Colonic mucosa (tissue), 4 donors: ENCODE measurements around the gene GRAMD1C. TPM values are rescaled to one million over a fixed set of nuclear protein-coding genes. Genes with fewer than 3 reads are reported as not detected.
"Not testable (repeated sequence)": the region's sequence is repeated elsewhere in the genome, so short reads cannot be mapped to it uniquely, and the experiment has no call there.

Source experiments
- DNase-seq: peaks from one replicate; pipeline ENCODE4 v3.0.0-alpha.2; 2020
- H3K27ac ChIP-seq: fragments of 200-600 bp; one replicate; pipeline ENCODE4 v1.8.0; 2021
- H3K27me3 ChIP-seq: fragments of 200-600 bp; one replicate; pipeline ENCODE4 v1.8.0; 2021
- H3K36me3 ChIP-seq: fragments of 200-600 bp; one replicate; pipeline ENCODE4 v1.8.0; 2021
- H3K4me1 ChIP-seq: fragments of 200-600 bp; one replicate; pipeline ENCODE4 v1.8.0; 2021; ENCODE audit warnings: mild to moderate bottlenecking
- H3K4me3 ChIP-seq: fragments of 200-600 bp; one replicate; pipeline ENCODE4 v1.8.0; 2021
- H3K9ac ChIP-seq, 2 donors: one replicate each; pipeline ENCODE4 v1.7.0; 2013; ENCODE audit warnings: control low read depth in 2 of 2, low read depth in 2 of 2, low read length in 2 of 2
- H3K9me3 ChIP-seq: fragments of 200-600 bp; one replicate; pipeline ENCODE4 v1.8.0; 2021
- CTCF ChIP-seq: fragments of 200-600 bp; IDR thresholded peaks from one replicate; pipeline ENCODE4 v1.8.0; 2022; ENCODE audit warnings: antibody characterized with exemption, mild to moderate bottlenecking
- intact Hi-C: fragments of 100-400 bp; cut with DNase I; formaldehyde crosslinking; loops from one replicate; pipeline ENCODE4 v1.14.1; 2022
- total RNA-seq, 2 donors: library from RNA; stranded (reverse); fragmentation: NEBNext Ultra II Directional in 1 of 2; extraction: Animal tissue kit (Norgen Biotek cat#: 25700) in 1 of 2; gene quantifications; one replicate each; pipeline ENCODE4 v1.2.1, GENCODE V29; 2021
- donor health status: healthy.
- donor health status: DM: no; HTN: no; CAD: no.
- donor health status: DM: no; HTN: no; CAD: no.

Gene GRAMD1C
- total RNA-seq, 2 donors from 2014 or later, result 4.1 to 10.2 TPM

GRCh38 chr3:113844622-113845222, 6.1 kb downstream of the GRAMD1C start:
- no peak for DNase-seq
- Histone ChIP-seq H3K27me3 (no peaks in the 10 kb centered on the region), H3K4me3 (no peak overlapping the region), H3K9ac (no peak overlapping the region), H3K36me3 (no peaks in the 10 kb centered on the region), H3K27ac (no peak overlapping the region), H3K4me1 (no peaks in the 10 kb centered on the region), H3K9me3 (no peaks in the 10 kb centered on the region)
- intact Hi-C loops, result no loop called here
- TF ChIP-seq CTCF, result peak; percentile 34

DNA sequence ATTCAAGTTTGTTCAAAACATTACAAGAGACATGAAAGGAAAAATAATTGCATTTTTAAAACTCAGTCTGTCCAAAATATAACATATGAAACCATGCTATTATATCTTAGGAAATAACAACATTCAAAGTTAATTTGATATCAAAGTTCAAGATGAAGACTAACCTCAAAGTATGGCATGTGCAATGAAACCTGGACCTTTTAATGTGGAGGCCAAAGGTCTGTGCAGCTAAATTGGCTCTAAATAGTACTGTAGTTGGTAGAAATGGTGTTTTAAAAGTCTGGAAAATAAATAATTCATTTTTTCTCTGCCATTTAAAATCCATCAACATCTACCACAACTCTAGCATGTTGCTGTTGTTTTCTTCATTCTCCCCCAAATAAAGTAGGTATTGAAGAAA, 8.7 kb downstream of the GRAMD1C start:
- TF ChIP-seq CTCF, result no peak
- Histone ChIP-seq H3K36me3 (no peaks in the 10 kb centered on the region), H3K9me3 (no peaks in the 10 kb centered on the region), H3K9ac (no peak overlapping the region), H3K4me3 (no peak overlapping the region), H3K27me3 (no peaks in the 10 kb centered on the region), H3K27ac (peak overlapping the region; percentile 63), H3K4me1 (no peaks in the 10 kb centered on the region)
- peak; percentile 25 for DNase-seq
- intact Hi-C loops, result no loop called here

DNA sequence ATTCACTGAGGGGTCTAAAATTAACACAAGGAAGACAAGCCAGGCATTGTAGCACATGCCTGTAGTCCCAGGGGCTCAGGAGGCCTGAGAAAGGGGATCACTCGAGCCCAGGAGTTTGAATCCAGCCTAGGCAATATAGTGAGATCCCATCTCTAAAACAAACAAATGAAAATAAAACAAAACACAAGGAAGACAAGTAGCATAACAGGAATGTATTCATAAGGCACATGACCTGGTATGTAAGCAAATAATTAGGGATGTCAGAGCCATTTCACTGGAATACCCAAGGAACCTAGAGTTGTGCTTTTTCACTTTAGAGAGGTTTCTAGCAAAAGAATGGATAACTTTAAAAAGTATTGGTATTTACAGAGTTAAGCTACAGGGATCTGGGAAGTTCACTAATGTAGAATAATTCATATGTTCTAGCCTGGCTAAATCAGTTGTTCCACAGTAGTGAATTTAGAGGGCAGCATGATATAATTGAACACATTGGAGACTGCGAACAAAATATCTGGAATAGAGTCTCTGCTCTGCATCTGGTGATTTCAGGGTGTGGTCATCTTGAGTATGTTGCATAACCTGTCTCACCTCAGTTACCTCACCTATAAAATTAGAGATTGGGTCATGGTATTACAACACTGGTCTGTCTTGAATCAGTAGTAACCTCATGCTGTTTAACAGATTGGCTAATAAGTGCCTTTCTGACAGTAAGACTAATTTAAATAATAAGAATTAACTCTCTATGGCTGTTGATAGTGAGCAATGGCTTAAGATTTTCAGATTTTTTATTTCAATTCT, 9.3 kb downstream of the GRAMD1C start:
- intact Hi-C loops, result no loop called here
- TF ChIP-seq CTCF, result no peak
- Histone ChIP-seq H3K9ac (no peak overlapping the region), H3K27ac (peak overlapping the region; percentile 63), H3K4me3 (no peak overlapping the region), H3K4me1 (no peaks in the 10 kb centered on the region), H3K27me3 (no peaks in the 10 kb centered on the region), H3K9me3 (no peaks in the 10 kb centered on the region), H3K36me3 (no peaks in the 10 kb centered on the region)
- DNase-seq, result no peak

DNA sequence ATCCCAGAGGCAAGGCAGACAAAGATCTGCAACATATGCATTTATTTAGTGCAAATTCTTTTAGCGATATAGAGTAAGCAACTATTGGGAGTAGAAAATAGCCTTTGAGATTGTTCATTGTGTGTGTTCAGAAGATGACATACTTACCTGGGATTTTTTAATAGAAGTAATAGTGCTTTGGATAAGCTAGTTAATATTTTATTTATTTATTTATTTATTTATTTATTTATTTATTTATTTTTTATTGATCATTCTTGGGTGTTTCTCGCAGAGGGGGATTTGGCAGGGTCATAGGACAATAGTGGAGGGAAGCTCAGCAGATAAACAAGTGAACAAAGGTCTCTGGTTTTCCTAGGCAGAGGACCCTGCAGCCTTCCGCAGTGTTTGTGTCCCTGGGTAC, 10.5 kb downstream of the GRAMD1C start:
- DNase-seq, intact Hi-C loops, H3K9ac ChIP-seq, H3K4me1 ChIP-seq, H3K4me3 ChIP-seq, H3K27me3 ChIP-seq, H3K27ac ChIP-seq, H3K9me3 ChIP-seq, H3K36me3 ChIP-seq: not testable (repeated sequence)

- H3K9ac ChIP-seq, intact Hi-C loops, H3K4me1 ChIP-seq, H3K4me3 ChIP-seq, H3K36me3 ChIP-seq, H3K27me3 ChIP-seq, H3K9me3 ChIP-seq, H3K27ac ChIP-seq, DNase-seq: not testable (repeated sequence)
Measured at GRCh38 chr3:113849841-113850240, 11.3 kb downstream of the GRAMD1C start.

DNA sequence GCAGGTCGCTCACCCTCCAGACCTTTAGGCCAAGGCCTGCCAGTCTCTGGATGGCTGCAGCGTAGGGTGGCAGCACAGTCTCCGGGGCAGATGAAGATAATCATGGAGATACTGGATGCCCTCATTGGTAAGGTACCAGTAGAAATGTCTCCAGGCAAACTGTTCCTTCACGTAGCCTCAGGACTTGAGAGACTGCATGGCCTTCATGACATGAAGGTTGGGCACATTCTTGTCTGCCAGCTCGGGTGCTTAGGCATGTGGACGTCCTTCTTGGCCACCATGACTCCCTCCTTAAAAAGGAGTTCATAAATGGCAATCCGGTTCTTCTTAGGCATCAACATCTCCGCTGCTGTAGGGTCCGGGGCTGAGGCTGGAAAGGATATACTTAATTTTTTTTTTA, 11.8 kb downstream of the GRAMD1C start:
- H3K27ac ChIP-seq, DNase-seq, H3K9ac ChIP-seq, H3K9me3 ChIP-seq, H3K4me3 ChIP-seq, H3K4me1 ChIP-seq, intact Hi-C loops, H3K27me3 ChIP-seq, H3K36me3 ChIP-seq: not testable (repeated sequence)

GRCh38 chr3:113852506-113852905, 13.9 kb downstream of the GRAMD1C start:
- TF ChIP-seq CTCF, result no peak
- H3K9me3 ChIP-seq, result no peaks in the 10 kb centered on the region
- no peak overlapping the region for H3K9ac ChIP-seq
- DNase-seq, result no peak
- intact Hi-C loops, result no loop called here
- no peak overlapping the region for H3K4me3 ChIP-seq
- no peaks in the 10 kb centered on the region for H3K36me3 ChIP-seq
- no peak overlapping the region for H3K27ac ChIP-seq
- H3K4me1 ChIP-seq, result no peaks in the 10 kb centered on the region
- H3K27me3 ChIP-seq, result no peaks in the 10 kb centered on the region
